Dedifferentiated amniotic fluid mesenchymal stem cell (primary cell): ENCODE measurements around the gene CAPN11.

ENCODE experiments used
- DNase-seq: peaks from one replicate; pipeline ENCODE4 v3.0.0-alpha.2; 2016; ENCODE audit errors: extremely low spot score

Gene CAPN11

GRCh38 chr6:44211284-44211683 lies 52.7 kb downstream of the CAPN11 start:
- no peak for DNase-seq

- DNase-seq: no peak
Measured at GRCh38 chr6:44214307-44214706, 55.7 kb downstream of the CAPN11 start.

- no peak for DNase-seq
Measured at GRCh38 chr6:44216677-44217331, 58.2 kb downstream of the CAPN11 start, which contains the start of gene MYMX. TSS of gene MYMX (plus strand) at chr6:44216926. CDS start at chr6:44217472, 546 bp downstream.

- DNase-seq: no peak
Measured at GRCh38 chr6:44217332-44218143, 58.9 kb downstream of the CAPN11 start.

GRCh38 chr6:44219053-44219814 lies 60.6 kb downstream of the CAPN11 start:
- DNase-seq: peak; percentile 43

GRCh38 chr6:44219815-44220784 lies 61.5 kb downstream of the CAPN11 start:
- DNase-seq: no peak

- no peak for DNase-seq
Measured at GRCh38 chr6:44220913-44221290, 62.3 kb downstream of the CAPN11 start.

GRCh38 chr6:44221291-44221960 lies 62.8 kb downstream of the CAPN11 start:
- peak; percentile 79 for DNase-seq

- no peak for DNase-seq
Measured at GRCh38 chr6:44221961-44222335, 63.3 kb downstream of the CAPN11 start.

- DNase-seq: no peak
Measured at GRCh38 chr6:44222486-44223318, 64.1 kb downstream of the CAPN11 start.

GRCh38 chr6:44223319-44224028 lies 64.9 kb downstream of the CAPN11 start, which contains the start of gene SLC29A1:
TSS of gene SLC29A1 (plus strand) at chr6:44223595. CDS start at chr6:44227314, 3,719 bp downstream.
- peak; percentile 17 for DNase-seq

GRCh38 chr6:44224029-44224964 lies 65.7 kb downstream of the CAPN11 start:
- no peak for DNase-seq

GRCh38 chr6:44224965-44225305 lies 66.3 kb downstream of the CAPN11 start:
- DNase-seq: no peak

- DNase-seq: no peak
Measured at GRCh38 chr6:44225579-44226325, 67.1 kb downstream of the CAPN11 start.

GRCh38 chr6:44226368-44227147 lies 67.9 kb downstream of the CAPN11 start:
- DNase-seq: no peak

GRCh38 chr6:44227148-44227793 lies 68.7 kb downstream of the CAPN11 start:
- no peak for DNase-seq
